NCI-H510A (cell line): ENCODE data around the gene HNRNPAB.
"Not testable (repeated sequence)": the region's sequence is repeated elsewhere in the genome, so short reads cannot be mapped to it uniquely, and the experiment has no call there.

ENCODE experiments used
- DNase-seq: peaks from one replicate; lab custom pipeline; 2025; lab: John Stamatoyannopoulos, UW

Gene HNRNPAB

GRCh38 chr5:178196986-178197385 is 7.3 kb upstream of the HNRNPAB start:
- DNase-seq = no peak

DNA sequence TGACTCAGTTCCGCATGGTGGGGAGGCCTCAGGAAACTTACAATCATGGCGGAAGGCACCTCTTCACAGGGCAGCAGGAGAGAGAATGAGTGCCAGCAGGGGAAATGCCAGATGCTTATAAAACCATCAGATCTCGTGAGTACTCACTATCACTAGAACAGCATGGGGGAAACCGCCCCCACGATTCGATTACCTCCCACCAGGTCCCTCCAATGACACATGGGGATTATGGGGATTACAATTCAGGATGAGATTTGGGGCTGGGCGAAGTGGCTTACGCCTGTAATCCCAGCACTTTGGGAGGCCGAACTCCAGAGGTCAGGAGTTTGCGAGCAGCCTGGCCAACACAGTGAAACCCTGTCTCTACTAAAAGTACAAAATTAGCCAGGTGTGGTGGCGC is 6.2 kb upstream of the HNRNPAB start:
- DNase-seq = not testable (repeated sequence)

DNA sequence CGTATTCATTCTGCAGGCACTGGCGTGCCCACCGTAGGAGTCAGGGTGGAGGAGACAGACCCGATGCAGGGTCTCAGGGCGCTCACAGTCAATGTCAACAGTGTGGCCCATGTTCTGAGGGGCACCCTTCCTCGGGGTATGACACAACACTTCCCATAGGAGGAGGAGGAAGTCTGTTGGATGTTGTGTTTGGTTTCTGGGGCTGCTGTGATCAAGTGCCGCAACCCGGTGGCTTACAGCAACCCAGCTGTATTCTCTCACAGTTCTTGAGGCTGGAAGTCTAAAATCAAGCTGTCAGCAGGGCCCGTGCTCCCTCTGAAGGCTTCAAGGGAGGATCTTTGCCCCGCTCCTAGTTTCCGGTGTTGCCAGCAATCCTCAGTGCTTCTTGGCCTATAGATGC is 5.6 kb upstream of the HNRNPAB start:
- no peak for DNase-seq

GRCh38 chr5:178199581-178200434 is 4.5 kb upstream of the HNRNPAB start:
- no peak for DNase-seq

GRCh38 chr5:178201221-178201926 is 3.0 kb upstream of the HNRNPAB start:
- DNase-seq = no peak

GRCh38 chr5:178201927-178202235 is 2.5 kb upstream of the HNRNPAB start:
- DNase-seq = no peak

- DNase-seq = no peak
Observed at GRCh38 chr5:178202541-178202940, 1.8 kb upstream of the HNRNPAB start.

- DNase-seq = no peak
Observed at GRCh38 chr5:178203670-178204181, 607 bp upstream of the HNRNPAB start.

DNA sequence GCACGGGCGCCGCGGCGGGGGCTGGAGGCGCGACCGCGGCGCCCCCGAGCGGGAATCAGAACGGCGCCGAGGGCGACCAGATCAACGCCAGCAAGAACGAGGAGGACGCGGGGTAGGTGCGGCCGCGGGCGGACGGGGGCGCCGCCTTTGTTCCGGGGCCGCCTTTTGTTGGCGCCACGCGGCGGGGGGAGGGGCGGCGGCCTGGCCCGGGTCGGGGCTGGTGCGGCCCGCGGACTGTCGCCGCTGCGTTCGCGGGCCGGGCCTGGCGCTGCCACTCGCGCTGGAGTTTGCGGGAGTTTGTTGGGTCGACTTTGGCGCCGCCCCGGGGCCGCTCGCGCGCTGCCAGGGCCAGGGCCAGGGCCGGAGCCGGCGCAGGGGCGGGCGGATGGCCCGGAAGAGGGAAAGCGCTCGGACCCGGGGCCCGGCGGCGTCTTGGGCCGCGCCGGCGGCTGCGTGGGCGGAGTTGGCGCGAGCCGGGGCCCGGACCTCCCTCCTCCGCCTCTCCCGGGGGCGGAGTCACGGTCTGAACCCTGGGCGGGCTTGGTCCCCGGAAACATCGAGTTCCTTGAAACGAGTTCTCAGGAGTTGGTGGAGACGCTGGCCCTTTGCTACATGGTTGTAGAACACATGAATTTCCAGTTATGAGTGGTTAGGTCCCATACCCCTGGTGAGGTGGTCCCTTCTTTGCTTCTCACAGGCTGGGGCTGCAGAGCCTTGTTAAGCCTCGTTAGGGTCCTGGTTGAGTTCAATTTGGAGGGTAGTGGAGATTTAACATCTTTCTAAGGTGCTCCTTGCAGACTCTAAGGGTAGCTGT is 809 bp downstream of the HNRNPAB start:
- DNase-seq = peak; percentile 34

- DNase-seq = no peak
Observed at GRCh38 chr5:178205749-178206047, 1.4 kb downstream of the HNRNPAB start.

- no peak for DNase-seq
Observed at GRCh38 chr5:178206166-178207101, 2.1 kb downstream of the HNRNPAB start.

DNA sequence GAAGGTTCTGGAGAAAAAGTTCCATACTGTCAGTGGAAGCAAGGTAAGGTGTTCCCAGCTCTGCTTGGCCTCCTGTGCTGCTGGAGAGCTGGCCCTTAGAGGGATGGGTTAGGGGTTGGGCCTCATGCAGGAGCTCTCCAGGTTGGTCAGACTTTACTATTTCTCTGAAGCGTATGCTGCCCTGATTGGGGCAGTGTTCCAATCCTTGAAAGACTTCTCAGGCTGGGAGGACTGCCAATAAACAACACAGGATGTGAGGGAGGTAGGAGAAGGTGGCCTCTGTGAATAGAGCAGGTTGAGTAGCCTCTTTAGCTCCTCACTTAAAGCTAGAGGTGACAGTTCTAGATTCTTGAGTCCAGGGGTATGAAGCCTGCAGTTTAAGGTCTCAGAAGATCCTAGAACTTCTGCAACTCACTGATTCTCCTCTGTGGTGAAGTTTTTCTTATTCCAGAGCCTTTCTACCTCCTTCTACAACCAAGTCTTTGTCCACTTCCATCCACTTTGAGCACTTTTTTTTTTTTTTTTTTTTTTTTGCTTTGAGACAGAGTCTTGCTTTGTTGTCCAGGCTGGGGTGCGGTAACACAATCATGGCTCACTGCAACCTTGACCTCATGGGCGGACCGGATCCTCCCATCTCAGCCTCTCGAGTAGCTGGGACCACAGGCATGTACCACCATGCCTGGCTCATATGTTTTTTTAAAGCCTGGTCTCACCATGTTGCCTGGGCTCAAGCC is 3.0 kb downstream of the HNRNPAB start:
- DNase-seq = no peak

DNA sequence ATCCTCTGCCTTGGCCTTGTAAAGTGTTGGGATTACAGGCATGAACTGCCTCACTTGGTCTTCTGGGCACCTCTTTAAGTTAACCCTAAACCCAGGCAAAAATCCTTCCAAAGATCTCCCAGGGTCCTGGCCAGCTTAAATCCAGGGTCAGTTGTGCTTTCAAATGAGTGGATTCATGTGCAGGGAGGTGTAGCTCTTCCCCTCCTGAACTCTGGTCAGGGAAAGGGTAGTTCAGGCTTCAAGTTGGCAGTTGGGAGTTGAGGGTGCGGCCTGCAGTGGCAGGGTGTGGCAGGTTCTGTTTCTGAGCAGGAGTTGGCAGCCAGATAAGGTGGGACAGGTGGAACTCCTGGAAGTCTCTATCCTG is 3.6 kb downstream of the HNRNPAB start:
- DNase-seq = no peak

DNA sequence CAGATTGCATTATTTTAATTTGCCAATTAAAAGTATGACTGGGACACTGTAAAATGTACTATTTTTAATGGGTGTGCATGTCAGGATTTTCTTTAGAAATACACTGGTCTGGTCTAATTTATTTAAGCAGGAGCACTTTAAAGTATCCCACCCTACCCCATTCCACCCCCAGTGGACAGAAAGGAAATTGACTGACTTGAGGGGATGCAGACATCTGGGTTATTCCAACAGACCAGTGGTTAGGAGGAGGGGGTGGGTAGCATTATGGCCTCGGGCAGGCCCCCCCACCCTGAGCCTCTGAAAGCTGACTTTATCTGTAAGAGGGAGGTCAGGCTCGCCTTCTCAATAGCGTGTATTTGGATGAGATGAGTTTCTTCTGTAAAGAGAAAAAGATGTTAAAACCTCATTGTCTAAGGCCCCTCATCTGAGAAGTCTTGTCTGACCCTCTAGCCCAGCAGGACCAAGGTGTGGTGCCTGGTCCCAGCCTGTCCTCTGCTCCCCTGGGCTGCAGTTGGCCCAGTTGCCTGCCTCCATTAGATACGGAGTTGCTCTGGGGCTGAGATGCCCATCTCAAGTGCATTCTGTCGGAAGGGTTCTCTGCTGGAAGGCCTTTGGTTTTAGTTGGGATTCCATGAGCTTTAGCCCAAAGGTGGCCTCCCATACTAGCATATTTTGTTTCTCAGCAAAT is 4.4 kb downstream of the HNRNPAB start:
- no peak for DNase-seq

DNA sequence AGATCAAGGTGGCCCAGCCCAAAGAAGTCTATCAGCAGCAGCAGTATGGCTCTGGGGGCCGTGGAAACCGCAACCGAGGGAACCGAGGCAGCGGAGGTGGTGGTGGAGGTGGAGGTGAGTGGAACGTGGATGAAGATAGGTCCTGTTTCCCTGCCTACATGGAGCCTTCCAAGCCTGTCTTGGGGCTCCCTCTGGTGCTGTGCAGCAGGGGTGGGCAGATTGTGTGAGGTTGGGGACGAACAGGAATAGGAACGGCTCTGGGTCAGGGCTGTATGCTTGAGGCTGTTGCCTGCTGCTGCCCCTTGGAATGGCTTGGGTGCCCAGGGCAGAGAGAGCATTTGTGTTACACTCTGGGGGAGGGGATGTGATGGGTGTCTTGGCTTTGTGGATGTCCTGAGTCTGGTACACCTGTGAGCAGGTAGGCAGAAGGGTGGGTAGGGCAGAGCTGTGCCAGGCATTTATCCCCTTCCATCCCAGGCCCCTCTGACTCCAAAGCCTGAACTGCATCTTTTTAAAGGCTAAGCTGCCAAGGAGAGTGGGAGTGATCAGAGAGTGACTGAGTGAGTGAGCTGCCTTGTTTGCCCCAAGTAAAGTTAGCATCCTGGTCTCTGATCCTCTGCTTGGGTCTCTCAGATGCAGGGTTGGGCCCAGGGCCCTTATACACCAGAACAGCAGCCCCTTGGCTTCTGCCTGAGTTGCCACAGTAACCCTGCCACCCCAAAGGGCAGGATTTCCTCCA is 5.2 kb downstream of the HNRNPAB start:
- DNase-seq = no peak

DNA sequence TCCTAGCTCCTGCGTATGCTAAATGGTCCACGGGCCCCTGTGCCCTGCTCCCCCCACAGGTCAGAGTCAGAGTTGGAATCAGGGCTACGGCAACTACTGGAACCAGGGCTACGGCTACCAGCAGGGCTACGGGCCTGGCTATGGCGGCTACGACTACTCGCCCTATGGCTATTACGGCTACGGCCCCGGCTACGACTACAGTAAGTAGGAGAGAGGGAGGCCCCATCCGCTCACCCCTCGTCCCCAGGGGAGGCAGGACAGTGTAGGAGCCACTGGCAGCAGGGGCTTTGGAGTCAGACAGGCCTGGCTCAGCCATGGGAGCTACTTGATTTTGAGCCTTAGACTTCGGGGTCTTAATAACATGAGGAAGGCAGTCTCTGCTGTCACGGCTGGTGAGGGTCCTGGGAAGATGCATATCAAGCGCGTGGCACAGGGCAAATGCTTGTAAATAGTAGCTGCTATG is 5.8 kb downstream of the HNRNPAB start:
- no peak for DNase-seq

DNA sequence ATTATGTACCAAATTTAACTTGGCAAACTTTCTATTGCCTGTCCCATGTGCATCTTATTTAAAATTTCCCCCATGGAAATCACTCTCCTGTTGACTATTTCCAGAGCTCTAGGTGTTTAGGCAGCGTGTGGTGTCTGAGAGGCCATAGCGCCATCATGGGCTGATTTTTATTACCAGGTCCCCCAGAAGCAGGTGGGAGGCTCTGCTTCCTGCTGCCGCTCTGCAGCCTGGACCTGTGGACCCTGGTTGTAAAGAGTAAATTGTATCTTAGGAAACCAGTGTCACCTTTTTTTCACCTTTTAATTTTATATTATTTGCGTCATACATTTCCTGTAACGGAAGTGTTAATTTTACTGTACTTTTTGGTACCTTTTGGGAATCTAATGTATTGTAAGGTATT is 6.4 kb downstream of the HNRNPAB start:
- DNase-seq = no peak

DNA sequence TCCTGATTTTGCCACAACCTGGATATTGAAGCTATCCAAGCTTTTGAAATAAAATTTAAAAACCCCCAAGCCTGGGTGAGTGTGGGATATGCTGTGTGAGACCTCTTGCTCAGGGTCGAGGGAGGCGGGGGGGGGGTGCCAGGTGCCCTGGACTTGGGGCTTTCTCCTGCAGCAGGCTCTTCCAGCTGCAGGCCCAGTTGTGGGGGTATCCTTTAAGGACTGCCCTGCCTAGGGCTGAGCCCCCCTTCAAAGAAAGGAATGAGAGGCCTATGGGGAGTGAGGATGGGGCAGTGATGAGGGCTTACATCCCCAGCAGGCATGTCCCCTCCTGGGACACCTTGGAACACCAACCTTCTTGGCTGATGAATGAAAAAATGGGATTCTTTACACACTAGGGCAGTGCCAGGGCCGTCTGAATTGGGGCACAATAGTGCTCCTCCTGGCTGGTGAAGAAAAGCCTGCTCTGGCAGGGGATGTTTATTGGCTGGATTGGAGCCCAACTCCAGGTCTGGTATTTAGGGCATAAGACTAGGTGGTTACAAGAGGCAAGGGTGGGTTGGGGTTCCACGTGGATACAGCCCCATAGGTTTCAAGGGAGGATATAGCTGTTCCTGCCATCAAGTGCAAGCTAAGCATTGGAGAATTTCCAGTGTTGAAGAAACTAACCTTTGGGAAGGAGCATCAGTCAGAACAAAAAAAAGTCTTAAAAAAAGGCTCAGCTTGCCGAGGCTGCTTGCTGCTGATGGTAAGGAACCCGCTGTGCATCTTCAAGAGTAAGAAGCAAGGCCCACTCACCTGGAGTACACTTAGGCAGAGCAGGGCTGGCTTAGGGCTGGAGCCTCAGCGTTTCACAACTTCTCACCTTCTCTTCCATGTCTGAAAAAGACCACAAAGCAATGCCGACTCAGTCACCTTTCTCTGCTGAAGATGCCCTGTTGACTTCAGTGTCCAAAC is 7.0 kb downstream of the HNRNPAB start:
- no peak for DNase-seq
